BLaER1 (cell line): ENCODE data around the gene PLEKHG4B.
A peak's percentile ranks its signal among the peaks of the same experiment; 100 is the strongest.
"Not testable (repeated sequence)": the region's sequence is repeated elsewhere in the genome, so short reads cannot be mapped to it uniquely, and the experiment has no call there.

Experiments used
- H3K27ac ChIP-seq: shearing (Covaris generic); formaldehyde crosslinking; 2 replicates; pipeline ENCODE4 v1.8.1; 2022
- H3K27me3 ChIP-seq: shearing (Covaris generic); formaldehyde crosslinking; 2 replicates; pipeline ENCODE4 v1.8.1; 2022
- H3K36me3 ChIP-seq: shearing (Covaris generic); formaldehyde crosslinking; 2 replicates; pipeline ENCODE4 v1.8.1; 2022
- H3K4me1 ChIP-seq: shearing (Covaris generic); formaldehyde crosslinking; 2 replicates; pipeline ENCODE4 v1.8.1; 2022
- H3K4me2 ChIP-seq: shearing (Covaris generic); formaldehyde crosslinking; 2 replicates; pipeline ENCODE4 v1.8.1; 2022
- H3K4me3 ChIP-seq: shearing (Covaris generic); formaldehyde crosslinking; 2 replicates; pipeline ENCODE4 v1.8.1; 2022
- H3K9ac ChIP-seq: shearing (Covaris generic); formaldehyde crosslinking; 2 replicates; pipeline ENCODE4 v1.8.1; 2022
- H3K9me3 ChIP-seq: shearing (Covaris generic); formaldehyde crosslinking; 2 replicates; pipeline ENCODE4 v1.8.1; 2022
- H4K20me1 ChIP-seq: shearing (Covaris generic); formaldehyde crosslinking; 2 replicates; pipeline ENCODE4 v1.8.1; 2022
- Cebpa-rat ChIP-seq: shearing (Covaris generic); IDR thresholded peaks from 2 replicates; pipeline ENCODE4 v1.8.1; 2022

Gene PLEKHG4B

DNA sequence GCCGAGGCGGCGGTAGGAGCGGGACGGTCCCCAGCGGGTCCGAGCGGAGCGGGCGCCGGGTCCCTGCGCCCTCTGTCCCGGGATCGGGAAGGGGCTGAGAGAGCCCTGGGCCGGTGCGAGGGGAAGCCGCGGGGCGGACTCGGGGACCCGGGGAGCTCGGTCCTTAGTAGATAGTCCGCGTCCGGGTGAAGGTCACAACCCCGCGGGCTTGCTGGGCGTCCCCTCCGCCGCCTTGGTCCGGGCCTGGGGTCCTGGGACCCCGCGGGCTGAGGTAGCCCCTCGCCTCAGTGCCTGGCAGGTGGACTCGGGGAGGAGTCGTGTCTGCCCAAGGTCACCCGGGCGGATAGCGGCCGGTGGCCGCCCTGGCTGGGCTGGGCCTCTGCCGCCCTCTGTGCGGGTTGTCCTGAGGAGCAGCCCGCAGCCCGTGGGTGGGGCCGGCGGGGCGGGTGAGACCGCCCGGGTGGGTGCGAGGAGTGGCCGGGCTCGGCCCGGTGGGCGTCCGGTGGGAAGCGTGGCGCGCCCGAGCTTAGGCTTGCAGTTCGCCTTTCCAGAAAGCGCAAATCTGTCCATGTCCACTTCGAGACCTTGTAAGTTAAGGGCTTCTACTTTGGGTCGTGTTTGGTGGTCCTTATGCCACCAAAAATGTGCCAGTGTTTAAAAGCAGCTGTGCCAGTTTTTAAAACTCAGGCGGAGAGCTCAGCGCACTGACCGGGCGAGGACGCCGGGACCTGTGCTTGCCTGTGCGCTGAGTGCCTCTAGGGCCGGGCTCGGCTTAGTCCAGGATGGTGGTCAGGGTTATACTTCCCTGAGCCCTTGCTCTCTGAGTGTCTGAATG, 126.7 kb downstream of the PLEKHG4B start:
- H4K20me1 ChIP-seq = peaks cover 69% of the 10 kb centered on the region
- H3K9ac ChIP-seq = peak overlapping the region; percentile 98
- H3K4me1 ChIP-seq = peaks cover 66% of the 10 kb centered on the region
- no peak for TF ChIP-seq Cebpa-rat
- H3K9me3 ChIP-seq = no peaks in the 10 kb centered on the region
- H3K36me3 ChIP-seq = peaks cover 15% of the 10 kb centered on the region
- peak overlapping the region; percentile 100 for H3K4me3 ChIP-seq
- H3K27ac ChIP-seq = peak overlapping the region; percentile 97
- peak overlapping the region; percentile 93 for H3K4me2 ChIP-seq
- no peaks in the 10 kb centered on the region for H3K27me3 ChIP-seq

- Histone ChIP-seq H3K36me3 (peaks cover 21% of the 10 kb centered on the region), H3K4me2 (peak overlapping the region; percentile 93), H3K27ac (peak overlapping the region; percentile 97), H3K4me3 (peak overlapping the region; percentile 100), H3K9ac (peak overlapping the region; percentile 98), H3K9me3 (no peaks in the 10 kb centered on the region), H3K27me3 (no peaks in the 10 kb centered on the region), H3K4me1 (peaks cover 58% of the 10 kb centered on the region), H4K20me1 (peaks cover 69% of the 10 kb centered on the region)
- TF ChIP-seq Cebpa-rat = no peak
Observed at GRCh38 chr5:219460-219863, 127.5 kb downstream of the PLEKHG4B start.

DNA sequence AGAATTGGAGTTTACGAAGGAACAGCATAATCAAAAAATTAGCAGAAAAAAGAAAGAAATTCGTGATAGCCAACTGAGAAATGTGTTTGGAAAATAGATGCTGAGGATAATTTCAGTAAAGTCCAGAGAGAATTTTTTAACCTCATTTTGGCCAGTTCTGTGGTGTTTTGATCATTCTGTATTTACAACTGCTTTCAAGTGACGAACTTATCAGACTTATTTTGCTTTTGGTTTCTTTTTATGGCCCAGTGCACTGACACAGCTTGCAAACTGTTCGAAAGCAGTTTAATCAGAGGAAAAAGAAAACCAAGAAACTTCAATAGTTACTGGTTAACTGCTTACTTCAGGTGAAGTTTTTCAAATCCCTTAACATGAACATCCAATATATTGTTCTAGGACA, 128.0 kb downstream of the PLEKHG4B start:
- peak overlapping the region; percentile 93 for H3K4me2 ChIP-seq
- H3K4me1 ChIP-seq = peaks cover 53% of the 10 kb centered on the region
- peaks cover 70% of the 10 kb centered on the region for H4K20me1 ChIP-seq
- peak overlapping the region; percentile 98 for H3K9ac ChIP-seq
- TF ChIP-seq Cebpa-rat = no peak
- H3K36me3 ChIP-seq = peaks cover 26% of the 10 kb centered on the region
- peak overlapping the region; percentile 97 for H3K27ac ChIP-seq
- H3K4me3 ChIP-seq = peak overlapping the region; percentile 100
- H3K9me3 ChIP-seq = no peaks in the 10 kb centered on the region
- H3K27me3 ChIP-seq = no peaks in the 10 kb centered on the region

GRCh38 chr5:222951-223715, 131.2 kb downstream of the PLEKHG4B start:
- H3K36me3 ChIP-seq = peaks cover 57% of the 10 kb centered on the region
- H3K9ac ChIP-seq = peak overlapping the region; percentile 39; the same call in 1 of the 2 replicates

GRCh38 chr5:223791-224190, 131.8 kb downstream of the PLEKHG4B start:
- H4K20me1 ChIP-seq = peaks cover 85% of the 10 kb centered on the region
- peaks cover 64% of the 10 kb centered on the region for H3K36me3 ChIP-seq
- H3K9ac ChIP-seq = no peak overlapping the region
- TF ChIP-seq Cebpa-rat = no peak
- H3K4me3 ChIP-seq = no peak overlapping the region
- H3K4me1 ChIP-seq = peaks cover 33% of the 10 kb centered on the region
- H3K27ac ChIP-seq = no peak overlapping the region
- no peak overlapping the region for H3K4me2 ChIP-seq
- no peaks in the 10 kb centered on the region for H3K27me3 ChIP-seq
- H3K9me3 ChIP-seq = no peaks in the 10 kb centered on the region

More at GRCh38 chr5:222951-223715, 131.2 kb downstream of the PLEKHG4B start:
- H3K9me3 ChIP-seq, H3K4me3 ChIP-seq, H3K27me3 ChIP-seq: not testable (repeated sequence)
- Histone ChIP-seq H4K20me1 (peaks cover 86% of the 10 kb centered on the region), H3K27ac (peak overlapping the region; percentile 6), H3K4me2 (peak overlapping the region; percentile 58), H3K4me1 (peaks cover 33% of the 10 kb centered on the region)

- Histone ChIP-seq H3K9ac (no peak overlapping the region), H3K4me2 (no peak overlapping the region), H3K4me1 (peaks cover 32% of the 10 kb centered on the region), H3K36me3 (peaks cover 79% of the 10 kb centered on the region), H3K4me3 (no peak overlapping the region), H3K27ac (no peak overlapping the region), H4K20me1 (peaks cover 81% of the 10 kb centered on the region), H3K9me3 (no peaks in the 10 kb centered on the region), H3K27me3 (no peaks in the 10 kb centered on the region)
- TF ChIP-seq Cebpa-rat = no peak
Observed at GRCh38 chr5:225334-225733, 133.4 kb downstream of the PLEKHG4B start.

DNA sequence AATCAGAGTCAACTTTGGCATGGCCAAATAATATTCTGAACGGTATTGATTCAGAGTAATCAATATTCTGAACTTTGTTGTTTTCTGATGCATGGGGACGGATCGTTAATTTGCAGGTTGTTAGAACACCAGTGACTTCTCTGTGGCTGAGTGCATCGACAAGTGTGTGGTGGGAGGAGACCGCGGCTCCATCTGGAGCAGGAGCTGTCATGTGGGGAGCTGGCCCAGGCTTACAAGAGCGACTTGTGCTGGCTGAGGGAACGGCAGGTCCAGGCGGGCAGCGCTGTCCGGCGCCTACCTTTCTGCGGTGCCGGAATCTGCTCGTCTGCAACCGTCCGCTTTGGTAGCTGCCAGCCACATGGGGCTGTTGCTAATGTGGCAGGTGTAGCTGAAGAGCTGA, 135.4 kb downstream of the PLEKHG4B start:
- Histone ChIP-seq H3K4me1 (peaks cover 12% of the 10 kb centered on the region), H4K20me1 (peaks cover 81% of the 10 kb centered on the region), H3K36me3 (peaks cover 97% of the 10 kb centered on the region)
- not testable (repeated sequence) for H3K9ac ChIP-seq, H3K4me2 ChIP-seq, H3K4me3 ChIP-seq, H3K9me3 ChIP-seq, H3K27me3 ChIP-seq, H3K27ac ChIP-seq

DNA sequence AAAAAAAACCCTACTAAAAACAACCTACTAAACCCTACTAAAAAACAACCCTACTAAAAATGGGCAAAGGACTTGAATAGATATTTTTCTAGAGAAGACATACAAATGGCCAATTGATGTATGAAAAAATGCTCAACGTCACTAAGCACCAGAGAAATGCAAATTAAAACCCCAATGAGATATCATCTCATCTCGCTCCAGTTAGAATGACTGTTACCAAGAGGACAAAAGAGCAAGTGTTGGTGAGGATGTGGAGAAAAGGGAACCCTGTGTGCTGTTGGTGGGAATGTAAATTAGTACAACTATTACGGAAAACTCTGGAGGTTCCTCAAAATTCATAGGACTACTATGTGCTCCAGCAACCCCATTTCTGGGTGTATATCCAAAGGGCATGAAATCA, 136.9 kb downstream of the PLEKHG4B start:
- H3K9me3 ChIP-seq = no peaks in the 10 kb centered on the region
- no peak overlapping the region for H3K4me2 ChIP-seq
- peaks cover 100% of the 10 kb centered on the region for H3K36me3 ChIP-seq
- H3K4me3 ChIP-seq = no peak overlapping the region
- no peaks in the 10 kb centered on the region for H3K27me3 ChIP-seq
- H3K9ac ChIP-seq = no peak overlapping the region
- peaks cover 75% of the 10 kb centered on the region for H4K20me1 ChIP-seq
- no peak overlapping the region for H3K27ac ChIP-seq
- no peaks in the 10 kb centered on the region for H3K4me1 ChIP-seq
- no peak for TF ChIP-seq Cebpa-rat

- H3K36me3 ChIP-seq = peaks cover 100% of the 10 kb centered on the region
- H3K4me3 ChIP-seq = no peak overlapping the region
Observed at GRCh38 chr5:230711-231110, 138.7 kb downstream of the PLEKHG4B start.

DNA sequence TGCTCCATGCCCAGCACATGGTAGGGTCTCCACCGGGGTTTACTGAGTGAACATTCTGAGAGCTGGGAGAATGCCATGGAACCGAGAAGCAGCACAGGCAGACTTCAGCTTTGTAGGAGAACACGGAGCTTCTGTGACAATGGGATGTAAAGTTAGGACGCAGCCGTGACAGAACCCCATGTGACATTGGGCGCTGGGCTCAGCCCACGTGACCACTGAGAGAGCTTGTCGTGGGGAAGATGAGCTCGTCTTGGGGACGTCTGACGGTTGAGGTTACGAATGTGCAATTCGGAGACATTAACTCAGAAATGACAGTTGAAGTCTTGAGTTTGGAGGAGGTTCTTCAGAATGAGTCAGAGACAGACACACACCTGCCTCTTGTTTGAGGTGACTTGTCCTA, 139.7 kb downstream of the PLEKHG4B start:
- TF ChIP-seq Cebpa-rat = no peak
- no peak overlapping the region for H3K4me2 ChIP-seq
- no peaks in the 10 kb centered on the region for H3K27me3 ChIP-seq
- H4K20me1 ChIP-seq = peaks cover 49% of the 10 kb centered on the region
- H3K4me3 ChIP-seq = no peak overlapping the region
- H3K27ac ChIP-seq = no peak overlapping the region
- H3K9ac ChIP-seq = no peak overlapping the region
- H3K36me3 ChIP-seq = peaks cover 100% of the 10 kb centered on the region
- no peaks in the 10 kb centered on the region for H3K9me3 ChIP-seq
- no peaks in the 10 kb centered on the region for H3K4me1 ChIP-seq

More at GRCh38 chr5:230711-231110, 138.7 kb downstream of the PLEKHG4B start:
- no peak overlapping the region for H3K4me2 ChIP-seq
- peaks cover 58% of the 10 kb centered on the region for H4K20me1 ChIP-seq
- no peaks in the 10 kb centered on the region for H3K9me3 ChIP-seq
- no peaks in the 10 kb centered on the region for H3K4me1 ChIP-seq
- no peak overlapping the region for H3K9ac ChIP-seq
- H3K27me3 ChIP-seq = no peaks in the 10 kb centered on the region
- no peak overlapping the region for H3K27ac ChIP-seq
- TF ChIP-seq Cebpa-rat = no peak

DNA sequence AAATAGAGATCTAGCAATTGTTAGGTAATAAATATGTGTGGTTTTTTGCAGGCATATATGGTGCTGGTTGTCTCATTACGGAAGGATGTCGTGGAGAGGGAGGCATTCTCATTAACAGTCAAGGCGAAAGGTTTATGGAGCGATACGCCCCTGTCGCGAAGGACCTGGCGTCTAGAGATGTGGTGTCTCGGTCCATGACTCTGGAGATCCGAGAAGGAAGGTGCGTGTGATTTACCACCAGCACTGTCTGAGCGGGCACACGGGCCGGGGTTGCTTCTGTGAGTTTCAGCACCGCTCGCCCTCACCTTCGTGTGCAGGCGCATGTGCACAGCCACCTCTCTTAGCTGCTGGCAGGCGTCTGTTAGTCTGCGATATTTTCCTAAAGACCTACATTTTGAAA, 141.5 kb downstream of the PLEKHG4B start:
- peaks cover 42% of the 10 kb centered on the region for H4K20me1 ChIP-seq
- H3K27me3 ChIP-seq, H3K9me3 ChIP-seq, H3K27ac ChIP-seq, H3K4me1 ChIP-seq, H3K9ac ChIP-seq, H3K4me3 ChIP-seq, H3K4me2 ChIP-seq: not testable (repeated sequence)
- H3K36me3 ChIP-seq = peaks cover 96% of the 10 kb centered on the region
